Heart right ventricle (tissue), 16 donors: ENCODE results near the gene ENOX1. TPM values are rescaled to one million over a fixed set of nuclear protein-coding genes. Genes with fewer than 3 reads are reported as not detected.

Experiments
- ATAC-seq, 8 donors: fragments of 200-7000 bp; cut with Tn5 transposase; one replicate each; pipeline ENCODE4 v1.9.1; 2020; ENCODE audit warnings: mild to moderate bottlenecking in 8 of 8, moderate library complexity in 8 of 8, moderate number of reproducible peaks in 1 of 8
- DNase-seq, 2 donors: peaks; one replicate each; pipeline ENCODE4 v3.0.0-alpha.2; 2020
- H3K27ac ChIP-seq, 10 donors: fragments of 200-600 bp; sonication (generic) in 2 of 10; one replicate each; pipeline versions ENCODE4 v1.5.0 to v1.8.0; 2020 to 2022; ENCODE audit warnings: mild to moderate bottlenecking in 3 of 10
- H3K27me3 ChIP-seq, 7 donors: fragments of 200-600 bp; one replicate each; pipeline ENCODE4 v1.8.0; 2021 to 2022; ENCODE audit warnings: mild to moderate bottlenecking in 2 of 7
- H3K36me3 ChIP-seq, 9 donors: fragments of 200-600 bp; sonication (generic) in 1 of 9; one replicate each; pipeline versions ENCODE4 v1.5.0 to v1.8.0; 2020 to 2022; ENCODE audit warnings: mild to moderate bottlenecking in 2 of 9
- H3K4me1 ChIP-seq, 9 donors: fragments of 200-600 bp; sonication (generic) in 1 of 9; one replicate each; pipeline versions ENCODE4 v1.5.0 to v1.8.0; 2020 to 2022; ENCODE audit warnings: mild to moderate bottlenecking in 4 of 9
- H3K4me3 ChIP-seq, 10 donors: fragments of 200-600 bp; sonication (generic) in 2 of 10; one replicate each; pipeline versions ENCODE4 v1.5.0 to v1.8.0; 2020 to 2022; ENCODE audit warnings: mild to moderate bottlenecking in 7 of 10, moderate library complexity in 2 of 10
- H3K9me3 ChIP-seq, 11 donors: fragments of 200-600 bp in 10 of 11; sonication (generic) in 2 of 11; one replicate each; pipeline versions ENCODE4 v1.5.0 to v1.8.0; 2013 to 2022; ENCODE audit warnings: mild to moderate bottlenecking in 2 of 11, control low read depth in 1 of 11, moderate library complexity in 1 of 11
- CTCF ChIP-seq, 9 donors: fragments of 200-600 bp; sonication (generic) in 2 of 9; IDR thresholded peaks; one replicate each; pipeline versions ENCODE4 v1.5.0 to v1.8.0; 2021 to 2022; ENCODE audit warnings: antibody characterized with exemption in 9 of 9, mild to moderate bottlenecking in 5 of 9, moderate library complexity in 1 of 9
- WGBS, 2 donors: extraction: QIAGEN DNeasy Blood & Tissue Kit; methylation state at CpG; one replicate each; pipeline ENCODE4 v1.1.7; 2013; ENCODE audit warnings: inconsistent platforms in 1 of 2; 5-methylcytosine and 5-hydroxymethylcytosine counted together
- intact Hi-C, 10 donors: fragments of 100-400 bp; cut with DNase I; formaldehyde crosslinking; loops; one replicate each; pipeline versions ENCODE4 v1.11.1 to v1.14.2; 2022
- polyA plus RNA-seq, 2 donors: library from polyadenylated mRNA; stranded (reverse); fragments of 200-250 nt; gene quantifications; one replicate each; pipeline ENCODE4 v1.2.3, GENCODE V29; 2013
- total RNA-seq, 10 donors: library from RNA; stranded (reverse); fragmentation: NEBNext Ultra II Directional in 3 of 10; extraction: Animal tissue kit (Norgen Biotek cat#: 25700) in 3 of 10; gene quantifications; one replicate each; pipeline versions ENCODE4 v1.2.1 to v1.2.4, GENCODE V29; 2021 to 2023
- donor health status: Arrhythmogenic right ventricular cardiomyopathy.
- donor health status: ischemic (EF 13 %, LVEDD 7.1; RV severe dilation, severe dysfunction).
- donor health status: healthy with polysubstance abuse.
- donor health status: DM: no; HTN: yes; CAD: no.
- donor health status: DM: no; HTN: no; CAD: no.
- donor health status: ischemic (EF 25% LVEDD 6.9; RV normal size, moderate dysfunction).
- donor health status: ischemic (EF 25% LVEDD 5.7; RV mildly dilated, moderate dysfunction).
- donor health status: healthy.
- donor health status: DM: yes; HTN: yes; CAD: no.
- donor health status: Ischemic cardiomyopathy.
- donor health status: ischemic (EF 35%, LVEDD 5.7; RV mildly dilated, moderate dysfunction).
- donor health status: nonischemic (EF 11% LVEDD 7.7; RV severe dilation, severe dysfunction).
- donor health status: DM: yes; HTN: yes; CAD: no.
- donor health status: PGD.
- donor health status: ischemic (EF 29% LVEDD 5.4; RV normal size, mild dysfunction).
- donor health status: nonischemic (EF 23%, LVEDD 6.1; RV moderate dilation, normal function).

The ENOX1 gene
- total and polyA plus RNA-seq, 12 donors, result 2.0 to 10.4 (median 7.1) TPM

GRCh38 chr13:43742911-43743310, 43.9 kb downstream of the ENOX1 start:
- H3K27ac ChIP-seq, result no peak overlapping the region
- ATAC-seq (no peak), DNase-seq (no peak)
- no peaks in the 10 kb centered on the region for H3K9me3 ChIP-seq
- H3K4me1 ChIP-seq, result no peaks in the 10 kb centered on the region
- no peaks in the 10 kb centered on the region for H3K27me3 ChIP-seq
- intact Hi-C loops, result no loop called here
- H3K36me3 ChIP-seq, result no peaks in the 10 kb centered on the region
- no peak for TF ChIP-seq CTCF (IDR thresholded peaks at IDR 0.05)
- no peak overlapping the region for H3K4me3 ChIP-seq

GRCh38 chr13:43737392-43737923, 49.3 kb downstream of the ENOX1 start:
- no peak for ATAC-seq
- Histone ChIP-seq H3K27ac (no peak overlapping the region), H3K9me3 (no peaks in the 10 kb centered on the region), H3K27me3 (no peaks in the 10 kb centered on the region), H3K4me1 (no peaks in the 10 kb centered on the region), H3K4me3 (no peak overlapping the region), H3K36me3 (no peaks in the 10 kb centered on the region)
- intact Hi-C loops, result no loop called here
- no peak for DNase-seq
- WGBS, 2 donors, result 88 to 90% methylated on average over 3 of the region's 3 CpGs
- TF ChIP-seq CTCF (IDR thresholded peaks at IDR 0.05), result no peak

GRCh38 chr13:43732726-43733125, 54.0 kb downstream of the ENOX1 start:
- TF ChIP-seq CTCF (IDR thresholded peaks at IDR 0.05), result no peak
- no peak for DNase-seq
- H3K9me3 ChIP-seq, result no peaks in the 10 kb centered on the region
- no peaks in the 10 kb centered on the region for H3K36me3 ChIP-seq
- H3K27me3 ChIP-seq, result no peaks in the 10 kb centered on the region
- H3K27ac ChIP-seq, result no peak overlapping the region
- no peak overlapping the region for H3K4me3 ChIP-seq
- no peak for ATAC-seq
- intact Hi-C loops, result no loop called here
- WGBS, 2 donors, result 90 to 91% methylated on average over 3 of the region's 3 CpGs
- peaks cover 0 to 10% (median 0%) of the 10 kb centered on the region in 9 donors for H3K4me1 ChIP-seq

- no peak for TF ChIP-seq CTCF (IDR thresholded peaks at IDR 0.05)
- Histone ChIP-seq H3K9me3 (no peaks in the 10 kb centered on the region), H3K4me3 (no peak overlapping the region), H3K27ac (peak overlapping the region in 1 of 10 donors; percentile 35), H3K4me1 (peaks cover 0 to 10% (median 0%) of the 10 kb centered on the region in 9 donors), H3K27me3 (no peaks in the 10 kb centered on the region), H3K36me3 (no peaks in the 10 kb centered on the region)
- DNase-seq, result no peak
- intact Hi-C loops, result no loop called here
- ATAC-seq, result no peak
Measured at GRCh38 chr13:43731296-43731695, 55.5 kb downstream of the ENOX1 start.
